GM23338 (cell line): ENCODE measurements around the gene CTU1.

ENCODE experiments used
- CREB1 ChIP-seq: fragments of 250-450 bp; sonication (Bioruptor Pico); IDR thresholded peaks from 2 replicates; pipeline ENCODE4 v1.5.0; 2020; ENCODE audit warnings: low read depth, mild to moderate bottlenecking, moderate library complexity
- CTCF ChIP-seq, 2 experiments: fragments of 200-600 bp in 1 of 2; sonication (generic) in 1 of 2; conservative IDR thresholded peaks; 2 replicates each; pipeline versions ENCODE4 v1.5.1 to v1.6.1; 2016 to 2017; ENCODE audit warnings: antibody characterized with exemption in 2 of 2, low read depth in 2 of 2, mild to moderate bottlenecking in 2 of 2, moderate library complexity in 1 of 2
- ETS1 ChIP-seq: IDR thresholded peaks from 2 replicates; pipeline ENCODE4 v1.6.1; 2016; ENCODE audit warnings: antibody characterized with exemption
- EZH2 ChIP-seq: fragments of 200-600 bp; sonication (generic); IDR thresholded peaks from one replicate; pipeline ENCODE4 v1.8.0; 2017; ENCODE audit warnings: antibody characterized with exemption, mild to moderate bottlenecking, low read depth; ENCODE audit not compliant: unreplicated experiment
- EZH2phosphoT487 ChIP-seq: fragments of 200-600 bp; sonication (generic); IDR thresholded peaks from one replicate; pipeline ENCODE4 v1.8.1; 2018; ENCODE audit warnings: antibody characterized with exemption; ENCODE audit not compliant: unreplicated experiment
- JUNB ChIP-seq: IDR thresholded peaks from one replicate; pipeline ENCODE4 v1.6.1; 2016; ENCODE audit warnings: antibody characterized with exemption; ENCODE audit not compliant: unreplicated experiment
- NANOG ChIP-seq: IDR thresholded peaks from 2 replicates; pipeline ENCODE4 v1.6.1; 2016; ENCODE audit warnings: antibody characterized with exemption, borderline replicate concordance
- POLR2AphosphoS5 ChIP-seq: IDR thresholded peaks from 2 replicates; pipeline ENCODE4 v1.6.1; 2016; ENCODE audit warnings: antibody characterized with exemption, low read depth
- REST ChIP-seq: IDR thresholded peaks from one replicate; pipeline ENCODE4 v1.6.1; 2018; ENCODE audit warnings: antibody characterized with exemption; ENCODE audit not compliant: unreplicated experiment
- STAT1 ChIP-seq: IDR thresholded peaks from one replicate; pipeline ENCODE4 v1.6.1; 2016; ENCODE audit warnings: antibody characterized with exemption; ENCODE audit not compliant: unreplicated experiment
- ZNF331 ChIP-seq: fragments of 250-450 bp; sonication (Bioruptor Pico); IDR thresholded peaks from 2 replicates; pipeline ENCODE4 v1.5.0; 2020; ENCODE audit warnings: low read depth, mild to moderate bottlenecking, moderate library complexity
- ZNF462 ChIP-seq: fragments of 250-450 bp; sonication (Bioruptor Pico); IDR thresholded peaks from 2 replicates; pipeline ENCODE4 v1.5.0; 2020; ENCODE audit warnings: mild to moderate bottlenecking, moderate library complexity

DNA sequence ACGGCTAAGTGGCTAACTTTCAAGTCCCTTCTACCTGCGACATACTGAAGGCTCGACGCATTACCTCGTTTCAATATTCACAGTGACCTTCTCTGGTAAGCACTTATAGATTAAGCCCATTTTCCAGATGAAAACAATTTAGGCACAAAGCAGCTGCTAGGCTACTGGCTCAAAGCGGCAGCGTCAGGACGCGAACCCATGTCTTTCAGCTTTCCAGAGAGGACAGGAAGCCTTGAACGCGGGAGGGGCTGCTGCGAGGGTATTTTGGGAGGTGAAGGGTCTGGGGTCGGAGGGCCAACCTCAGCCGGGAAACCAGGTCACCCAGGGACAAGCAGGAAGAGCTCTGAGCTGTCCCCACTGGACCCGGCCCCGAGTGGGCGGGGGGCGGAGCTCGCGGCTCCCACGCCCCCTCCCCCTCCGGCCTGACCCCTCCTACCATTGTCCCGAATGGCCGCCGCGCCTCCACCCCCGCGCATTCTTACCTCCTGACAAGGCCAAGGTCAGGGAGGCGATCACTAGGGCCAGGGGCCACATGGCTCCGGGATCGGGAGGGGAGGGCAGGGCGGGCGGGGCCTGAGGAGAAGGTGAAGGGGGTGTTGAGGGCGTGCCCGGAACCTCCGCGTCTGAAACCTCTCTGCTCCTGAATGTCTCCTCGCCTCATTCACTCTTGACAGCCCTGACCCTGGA, 43.5 kb downstream of the CTU1 start, which contains the start of gene KLK13:
- TF ChIP-seq CTCF (conservative IDR thresholded peaks at IDR 0.05; ENCODE audit: low read depth in 2 of 2) (no peak), EZH2 (no peak), STAT1 (no peak), CREB1 (no peak), EZH2phosphoT487 (no peak), POLR2AphosphoS5 (no peak), ETS1 (no peak), ZNF331 (CRISPR knock-in tag) (no peak), JUNB (no peak), REST (no peak), NANOG (no peak), ZNF462 (CRISPR knock-in tag) (no peak)
